Ramos (cell line): ENCODE results near the gene ANLN.

Experiments
- in situ Hi-C: fragments of 300-500 bp; cut with MboI; formaldehyde crosslinking; loops from one replicate; pipeline ENCODE4 v1.14.3; 2022; ENCODE audit warnings: low sequenced_read_pairs; ENCODE audit not compliant: unreplicated experiment

The ANLN gene

DNA sequence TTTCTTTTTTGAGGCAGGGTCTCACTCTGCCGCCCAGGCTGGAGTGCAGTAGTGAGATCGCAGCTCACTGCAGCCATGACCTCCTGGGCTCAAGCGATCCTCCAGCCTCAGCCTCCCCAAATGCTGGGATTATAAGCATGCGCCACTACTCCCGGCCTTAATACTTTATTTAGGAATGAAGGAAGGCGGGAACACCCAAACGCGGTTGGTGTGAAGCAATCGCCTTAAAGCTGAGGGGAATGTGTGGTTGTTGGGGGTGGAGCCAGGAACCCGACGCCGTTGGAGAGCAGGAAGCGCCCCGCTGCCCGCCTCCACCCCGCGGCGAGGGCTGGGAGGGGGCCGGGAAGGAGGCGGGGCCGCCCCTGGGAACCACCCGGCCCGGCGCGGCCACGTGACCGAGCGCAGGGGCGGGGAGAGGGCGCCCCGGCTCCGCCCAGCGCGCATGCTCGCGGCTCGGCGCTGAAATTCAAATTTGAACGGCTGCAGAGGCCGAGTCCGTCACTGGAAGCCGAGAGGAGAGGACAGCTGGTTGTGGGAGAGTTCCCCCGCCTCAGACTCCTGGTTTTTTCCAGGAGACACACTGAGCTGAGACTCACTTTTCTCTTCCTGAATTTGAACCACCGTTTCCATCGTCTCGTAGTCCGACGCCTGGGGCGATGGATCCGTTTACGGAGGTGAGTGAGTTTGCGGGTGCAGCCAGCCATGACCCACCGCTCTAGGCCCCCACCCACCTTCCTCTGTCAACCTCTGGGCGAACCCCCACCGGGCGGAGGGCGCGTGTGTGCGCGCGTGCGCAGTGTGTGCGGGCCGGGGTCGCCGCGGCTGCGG, at the start of gene ANLN:
ANLN (plus strand) TSS at position 492 of the 828 bp plus-strand sequence; CDS start at position 657, 165 bp downstream.
- in situ Hi-C loops = no loop called here

- in situ Hi-C loops = no loop called here
Observed at GRCh38 chr7:36343548-36343947, 46.1 kb upstream of the ANLN start.

DNA sequence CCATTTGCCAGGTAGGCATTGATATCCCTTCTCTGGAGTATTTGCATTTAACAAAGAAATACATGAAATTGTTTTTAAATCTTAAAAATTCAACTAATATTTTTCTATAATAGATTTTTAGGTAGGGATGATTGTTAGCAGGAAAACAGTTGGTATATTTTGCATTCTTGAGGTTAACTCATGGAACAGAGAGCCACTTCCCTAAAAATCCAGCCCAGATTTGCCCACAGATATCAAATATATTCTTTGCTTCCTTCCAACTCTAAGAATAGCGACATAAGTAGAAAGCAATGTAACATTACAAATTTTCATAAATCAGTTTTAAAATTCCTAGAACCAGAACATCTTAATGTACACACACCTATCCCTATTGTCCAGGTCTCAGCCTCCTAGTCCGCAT, 45.0 kb upstream of the ANLN start:
- in situ Hi-C loops = no loop called here

GRCh38 chr7:36346260-36346831, 43.3 kb upstream of the ANLN start:
- in situ Hi-C loops = no loop called here

- in situ Hi-C loops = no loop called here
Observed at GRCh38 chr7:36348256-36348655, 41.4 kb upstream of the ANLN start.

- in situ Hi-C loops = no loop called here
Observed at GRCh38 chr7:36348771-36349170, 40.9 kb upstream of the ANLN start.

DNA sequence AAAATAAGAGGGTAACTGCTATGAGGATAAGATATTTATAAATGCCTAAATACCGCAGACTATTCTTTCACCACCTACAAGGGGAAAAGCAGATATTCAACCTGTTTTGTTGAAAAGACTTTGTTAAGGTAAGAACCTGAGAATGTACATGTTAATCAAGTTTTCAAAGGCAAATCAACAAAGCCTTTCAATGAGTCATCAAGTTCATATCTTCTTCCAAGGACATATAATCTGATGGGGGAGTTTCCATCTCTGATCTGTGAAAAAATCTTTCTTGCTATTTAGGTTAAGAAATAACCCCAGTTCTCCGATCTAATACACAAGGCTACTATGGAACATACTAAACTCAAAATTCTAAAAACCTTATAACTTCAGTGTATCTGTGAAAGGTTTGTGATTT, 40.0 kb upstream of the ANLN start:
- in situ Hi-C loops = no loop called here

- in situ Hi-C loops = no loop called here
Observed at GRCh38 chr7:36355490-36355889, 34.2 kb upstream of the ANLN start.

GRCh38 chr7:36357054-36357453, 32.6 kb upstream of the ANLN start:
- in situ Hi-C loops = no loop called here

- in situ Hi-C loops = no loop called here
Observed at GRCh38 chr7:36358589-36358988, 31.1 kb upstream of the ANLN start.

DNA sequence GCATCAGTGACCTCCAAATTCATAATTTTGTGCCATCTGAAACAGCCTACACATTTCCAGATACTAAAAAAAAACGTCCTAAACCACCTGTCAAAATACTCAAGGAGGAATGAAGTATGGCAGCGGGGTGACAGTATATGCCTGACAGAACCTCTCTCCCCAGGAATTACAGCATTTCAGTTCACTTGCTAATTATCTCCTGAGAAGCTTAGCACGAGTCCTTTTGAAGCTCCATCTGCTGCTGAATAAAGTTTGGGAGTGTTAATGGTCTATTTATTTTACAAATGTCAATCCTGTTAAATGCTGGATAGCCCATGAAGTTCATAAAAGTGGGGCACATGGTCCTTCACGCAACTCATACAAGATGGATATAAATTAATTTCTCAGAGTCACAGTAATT, 29.4 kb upstream of the ANLN start:
- in situ Hi-C loops = no loop called here

GRCh38 chr7:36361227-36361626, 28.4 kb upstream of the ANLN start:
- in situ Hi-C loops = no loop called here

DNA sequence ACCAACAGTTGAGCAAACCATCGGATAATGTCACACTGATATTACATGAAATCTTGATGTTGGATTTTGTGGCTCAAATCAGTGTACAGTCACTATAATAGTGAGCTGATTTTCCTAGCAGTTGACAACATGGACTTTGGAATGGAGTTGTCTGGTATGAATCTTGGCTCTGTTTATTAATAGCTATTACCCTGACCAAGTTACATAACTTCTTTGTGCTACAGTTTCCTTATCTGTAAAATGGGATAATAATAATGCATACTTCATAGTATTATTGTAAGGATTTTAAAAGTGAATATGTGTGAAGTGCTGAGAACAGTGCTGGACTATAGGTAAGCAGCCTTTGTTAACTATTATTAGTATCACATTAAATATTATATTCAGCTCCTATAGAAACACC, 26.1 kb upstream of the ANLN start:
- in situ Hi-C loops = no loop called here

DNA sequence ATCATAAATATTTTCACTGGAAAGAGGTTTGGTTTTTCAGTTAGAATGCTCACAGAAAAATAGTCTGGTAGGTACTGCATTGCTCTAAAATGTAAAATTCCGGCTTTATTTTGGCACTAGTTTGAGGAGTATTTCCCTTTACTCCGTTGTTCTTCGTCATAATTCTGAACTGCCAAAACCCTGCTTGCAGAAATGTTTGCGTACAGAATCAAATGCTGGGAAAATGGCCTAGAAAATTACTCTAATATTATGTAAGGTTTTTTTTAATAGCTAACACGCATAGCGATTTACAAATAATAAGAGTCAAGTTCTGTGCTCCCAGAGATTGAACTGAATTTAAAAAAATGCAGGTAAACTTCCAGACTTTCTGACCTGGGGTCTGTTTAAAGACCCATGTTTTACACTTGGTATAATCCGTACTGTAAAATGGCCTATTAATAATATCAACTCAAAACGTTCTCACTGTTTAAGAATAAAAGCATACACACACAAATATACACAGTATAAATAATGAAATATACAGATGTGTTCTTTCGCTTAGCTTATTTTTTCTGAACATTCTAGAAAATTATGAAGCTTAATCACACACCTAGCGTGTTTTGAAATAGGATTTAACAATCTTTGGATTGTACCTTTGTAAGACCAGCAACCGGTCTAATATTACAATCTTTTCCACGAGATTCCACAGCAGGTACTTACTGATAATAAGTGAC, 23.5 kb upstream of the ANLN start:
- in situ Hi-C loops = no loop called here

DNA sequence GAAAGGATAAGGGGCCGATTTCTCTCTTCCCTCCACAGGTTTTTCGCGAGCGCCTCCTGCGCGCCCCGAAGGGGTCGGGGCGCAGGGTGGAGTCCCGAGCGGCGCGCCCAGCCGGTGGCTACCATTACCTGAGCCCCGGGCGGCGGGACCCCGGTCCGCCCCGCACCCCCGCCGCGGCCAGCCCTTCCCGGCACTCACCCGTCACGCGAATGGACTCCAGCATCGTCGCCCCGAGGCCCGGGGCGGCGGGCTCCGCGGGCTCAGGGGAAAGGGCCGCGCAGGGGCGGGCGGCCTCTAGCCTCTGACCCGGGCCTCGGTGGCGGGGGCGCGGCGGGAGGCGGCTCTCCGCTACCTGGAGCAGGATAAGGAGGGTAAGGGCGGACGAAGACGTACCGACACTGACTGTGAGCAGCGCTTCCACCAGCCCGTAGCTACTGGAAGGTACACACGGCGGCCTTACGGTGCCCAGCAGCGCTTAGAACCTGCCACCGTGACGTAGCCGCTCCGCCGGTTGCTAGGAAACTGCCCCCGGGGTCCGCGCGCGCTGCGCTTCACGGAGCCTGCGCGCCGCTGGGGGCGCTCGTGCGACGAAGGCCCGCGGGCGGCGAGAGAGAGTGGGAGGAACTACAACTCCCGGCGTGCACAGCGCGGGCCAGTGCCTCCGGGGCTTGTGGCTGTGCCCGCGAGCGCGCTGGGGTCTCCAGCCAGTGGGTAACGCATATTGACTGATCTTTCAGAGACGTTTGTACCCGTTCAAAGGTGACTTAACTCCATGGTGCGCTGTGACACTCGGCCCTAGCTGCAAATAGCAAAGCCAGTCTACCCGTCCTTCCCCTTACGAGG, 22.7 kb upstream of the ANLN start:
- in situ Hi-C loops = no loop called here

DNA sequence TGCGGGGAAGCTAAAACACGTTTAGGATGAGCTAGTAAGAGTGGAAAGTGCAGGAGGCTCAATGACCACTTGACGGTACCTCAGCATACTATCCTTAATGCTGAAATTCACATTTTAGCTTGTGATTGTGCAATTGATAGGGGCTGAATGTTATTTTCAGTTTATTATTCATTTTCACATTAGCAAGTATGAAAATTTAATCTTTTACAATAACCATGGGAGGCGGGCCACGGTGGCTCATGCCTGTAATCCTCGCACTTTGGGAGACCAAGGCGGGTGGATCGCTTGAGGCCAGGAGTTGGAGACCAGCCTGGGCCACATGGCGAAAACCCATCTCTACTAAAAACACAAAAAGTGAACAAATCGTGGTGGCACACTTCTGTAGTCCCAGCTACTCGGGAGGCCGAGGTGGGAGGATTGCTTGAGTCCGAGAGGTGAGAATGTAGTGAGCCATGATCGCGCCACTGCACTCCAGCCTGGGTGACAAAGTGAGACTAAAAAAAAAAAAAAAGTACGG, 22.0 kb upstream of the ANLN start:
- in situ Hi-C loops = no loop called here

DNA sequence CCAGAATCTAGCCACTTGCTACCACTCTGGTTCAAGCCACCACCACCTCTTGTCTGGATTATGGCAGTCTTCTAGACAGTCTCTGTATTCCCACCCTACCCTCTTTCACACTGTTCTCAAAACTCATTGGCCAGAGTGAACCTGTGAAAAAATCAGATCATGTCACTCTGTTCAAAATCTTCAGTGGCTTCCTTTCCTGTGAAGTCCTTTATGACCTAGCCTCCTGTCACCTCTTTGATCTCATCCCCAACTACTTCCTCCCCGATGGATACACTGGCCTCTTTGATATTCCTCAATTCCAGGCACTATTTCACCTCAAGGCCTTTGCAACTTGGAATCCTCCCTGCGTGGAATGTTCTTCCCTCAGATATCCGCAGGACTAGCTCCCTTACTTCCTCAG, 21.2 kb upstream of the ANLN start:
- in situ Hi-C loops = no loop called here

- in situ Hi-C loops = no loop called here
Observed at GRCh38 chr7:36369171-36369570, 20.5 kb upstream of the ANLN start.

GRCh38 chr7:36370046-36370445, 19.6 kb upstream of the ANLN start:
- in situ Hi-C loops = no loop called here

DNA sequence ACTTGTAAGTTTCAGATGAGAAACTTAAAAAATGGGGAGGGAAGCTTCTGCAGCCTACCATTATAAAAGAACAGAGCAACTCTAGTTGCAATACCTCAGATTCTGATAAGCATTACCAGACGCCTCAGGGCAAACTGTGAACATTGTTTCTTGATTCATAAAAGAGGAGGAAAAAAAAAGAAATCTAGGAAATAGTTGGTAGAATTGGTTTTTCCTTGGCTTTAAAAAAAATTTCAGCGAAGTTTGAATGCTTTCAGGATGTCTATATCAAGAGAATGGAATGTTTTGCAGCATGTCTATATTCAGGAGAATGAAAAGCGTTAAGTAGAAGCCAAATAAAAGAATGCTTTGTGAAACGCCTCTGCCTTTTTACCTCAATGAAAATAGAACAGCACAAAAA, 17.5 kb upstream of the ANLN start:
- in situ Hi-C loops = no loop called here
